ENCODE measurements around the gene PCDHA8. TPM values are rescaled to one million over a fixed set of nuclear protein-coding genes. Genes with fewer than 3 reads are reported as not detected.

Gene PCDHA8
- total RNA-seq, 4 donors from 2014 or later: 5.0 TPM; not detected in 3

- no peaks in the 10 kb centered on the region for H3K4me1 ChIP-seq
- H3K4me3 ChIP-seq: no peak overlapping the region
- no peak overlapping the region for H3K27ac ChIP-seq
- peaks cover 0 to 27% (median 4%) of the 10 kb centered on the region in 4 donors for H3K9me3 ChIP-seq
- H3K27me3 ChIP-seq: no peaks in the 10 kb centered on the region
- no peak for TF ChIP-seq CTCF (IDR thresholded peaks at IDR 0.05)
- TF ChIP-seq POLR2A (IDR thresholded peaks at IDR 0.05): no peak
- no peak for DNase-seq
- H3K36me3 ChIP-seq: no peaks in the 10 kb centered on the region
Observed at GRCh38 chr5:140877262-140877581, 36.2 kb downstream of the PCDHA8 start.

GRCh38 chr5:140881889-140882590, 41.1 kb downstream of the PCDHA8 start, which contains the start of gene PCDHA13:
Gene PCDHA13, plus strand, starts transcription at chr5:140882124. Its CDS starts 145 bp downstream, at chr5:140882269.
- DNase-seq: no peak
- TF ChIP-seq POLR2A (IDR thresholded peaks at IDR 0.05) (no peak), CTCF (IDR thresholded peaks at IDR 0.05) (no peak)
- Histone ChIP-seq H3K9me3 (peaks cover 0 to 21% (median 0%) of the 10 kb centered on the region in 4 donors), H3K4me3 (no peak within 1 kb of the TSS), H3K4me1 (no peaks in the 10 kb centered on the region), H3K27me3 (no peaks in the 10 kb centered on the region), H3K27ac (no peak within 1 kb of the TSS), H3K36me3 (no peaks in the 10 kb centered on the region)

GRCh38 chr5:140882591-140882899, 41.6 kb downstream of the PCDHA8 start:
- no peak overlapping the region for H3K4me3 ChIP-seq
- no peaks in the 10 kb centered on the region for H3K36me3 ChIP-seq
- no peak for DNase-seq
- H3K4me1 ChIP-seq: no peaks in the 10 kb centered on the region
- no peaks in the 10 kb centered on the region for H3K27me3 ChIP-seq
- H3K9me3 ChIP-seq: peaks cover 0 to 16% (median 0%) of the 10 kb centered on the region in 4 donors
- no peak overlapping the region for H3K27ac ChIP-seq
- TF ChIP-seq CTCF (IDR thresholded peaks at IDR 0.05): no peak
- no peak for TF ChIP-seq POLR2A (IDR thresholded peaks at IDR 0.05)

- Histone ChIP-seq H3K9me3 (peaks cover 0 to 16% (median 0%) of the 10 kb centered on the region in 4 donors), H3K4me1 (no peaks in the 10 kb centered on the region), H3K27me3 (no peaks in the 10 kb centered on the region), H3K36me3 (no peaks in the 10 kb centered on the region), H3K4me3 (no peak overlapping the region), H3K27ac (no peak overlapping the region)
- DNase-seq: no peak
- no peak for TF ChIP-seq CTCF (IDR thresholded peaks at IDR 0.05)
- TF ChIP-seq POLR2A (IDR thresholded peaks at IDR 0.05): no peak
Observed at GRCh38 chr5:140883373-140883772, 42.4 kb downstream of the PCDHA8 start.

- H3K4me1 ChIP-seq: no peaks in the 10 kb centered on the region
- H3K9me3 ChIP-seq: peaks cover 0 to 16% (median 0%) of the 10 kb centered on the region in 4 donors
- H3K4me3 ChIP-seq: no peak overlapping the region
- H3K27me3 ChIP-seq: no peaks in the 10 kb centered on the region
- no peak for TF ChIP-seq POLR2A (IDR thresholded peaks at IDR 0.05)
- no peak for TF ChIP-seq CTCF (IDR thresholded peaks at IDR 0.05)
- no peaks in the 10 kb centered on the region for H3K36me3 ChIP-seq
- no peak overlapping the region for H3K27ac ChIP-seq
- DNase-seq: no peak
Observed at GRCh38 chr5:140883927-140884697, 43.1 kb downstream of the PCDHA8 start.

Other genes starting within 250 kb of the PCDHA8 start
- gene CD14, start 208.0 kb upstream of the PCDHA8 start, total RNA-seq: 10 to 100 TPM in 2 of 4 donors, 1 to 10 TPM in 2; 3.3 to 16.0 (median 7.4) TPM
- 10 to 100 TPM; 21.9 to 90.9 (median 42.2) TPM for gene TMCO6, start 201.7 kb upstream of the PCDHA8 start, total RNA-seq
- 10 to 100 TPM; 51.2 to 90.2 (median 69.6) TPM for gene NDUFA2, start 193.6 kb upstream of the PCDHA8 start, total RNA-seq
- gene IK, start 193.4 kb upstream of the PCDHA8 start, total RNA-seq: 100 to 1,000 TPM in 1 of 4 donors, 10 to 100 TPM in 3; 40.5 to 167 (median 82.8) TPM
- 10 to 100 TPM; 31.3 to 66.8 (median 39.7) TPM for gene WDR55, start 176.3 kb upstream of the PCDHA8 start, total RNA-seq
- gene DND1, start 167.6 kb upstream of the PCDHA8 start, total RNA-seq: 1 to 10 TPM in 3 of 4 donors, not detected in 1; 3.7 to 5.0 (median 3.8) TPM
- 10 to 100 TPM; 24.3 to 55.3 (median 46.1) TPM for gene HARS1, start 149.8 kb upstream of the PCDHA8 start, total RNA-seq
- gene HARS2, start 149.7 kb upstream of the PCDHA8 start, total RNA-seq: 10 to 100 TPM; 21.5 to 49.6 (median 42.4) TPM
- gene ZMAT2, start 140.7 kb upstream of the PCDHA8 start, total RNA-seq: 10 to 100 TPM; 17.3 to 21.7 (median 21.1) TPM
- gene PCDHA1, start 55.0 kb upstream of the PCDHA8 start, total RNA-seq: not detected
- gene PCDHA2, start 46.3 kb upstream of the PCDHA8 start, total RNA-seq: not detected
- gene PCDHA3, start 40.1 kb upstream of the PCDHA8 start, total RNA-seq: under 1 TPM in 1 of 4 donors, not detected in 3; 0.27 TPM
- 1 to 10 TPM in 1 of 4 donors, under 1 TPM in 1, not detected in 2; 0.54 to 2.6 TPM for gene PCDHA4, start 34.1 kb upstream of the PCDHA8 start, total RNA-seq
- under 1 TPM in 3 of 4 donors, not detected in 1; 0.27 to 0.88 (median 0.38) TPM for gene PCDHA5, start 19.6 kb upstream of the PCDHA8 start, total RNA-seq
- under 1 TPM in 3 of 4 donors, not detected in 1; 0.35 to 0.57 (median 0.54) TPM for gene PCDHA6, start 13.2 kb upstream of the PCDHA8 start, total RNA-seq
- 1 to 10 TPM in 2 of 4 donors, under 1 TPM in 1, not detected in 1; 0.27 to 1.7 (median 1.2) TPM for gene PCDHA7, start 6.9 kb upstream of the PCDHA8 start, total RNA-seq
- under 1 TPM in 1 of 4 donors, not detected in 3; 0.83 TPM for gene PCDHA9, start 7.2 kb downstream of the PCDHA8 start, total RNA-seq
- gene PCDHA10, start 14.7 kb downstream of the PCDHA8 start, total RNA-seq: 1 to 10 TPM in 1 of 4 donors, under 1 TPM in 3; 0.38 to 5.8 (median 0.46) TPM
- 1 to 10 TPM in 1 of 4 donors, under 1 TPM in 3; 0.27 to 5.8 (median 0.40) TPM for gene PCDHA11, start 27.8 kb downstream of the PCDHA8 start, total RNA-seq
- gene PCDHA12, start 34.1 kb downstream of the PCDHA8 start, total RNA-seq: 1 to 10 TPM in 1 of 4 donors, under 1 TPM in 2, not detected in 1; 0.27 to 1.1 (median 0.83) TPM
- gene PCDHA13, start 40.9 kb downstream of the PCDHA8 start, total RNA-seq: 1 to 10 TPM in 1 of 4 donors, under 1 TPM in 1, not detected in 2; 0.27 to 3.3 TPM
- gene PCDHAC1, start 85.1 kb downstream of the PCDHA8 start, total RNA-seq: 1 to 10 TPM in 1 of 4 donors, under 1 TPM in 1, not detected in 2; 0.54 to 2.5 TPM
- 1 to 10 TPM in 1 of 4 donors, under 1 TPM in 3; 0.18 to 1.7 (median 0.43) TPM for gene PCDHAC2, start 125.3 kb downstream of the PCDHA8 start, total RNA-seq
- not detected for gene PCDHB1, start 210.2 kb downstream of the PCDHA8 start, total RNA-seq